ENCODE data around the gene FAM171A1. TPM values are rescaled to one million over a fixed set of nuclear protein-coding genes. Genes with fewer than 3 reads are reported as not detected.
A peak's percentile ranks its signal among the peaks of the same experiment; 100 is the strongest.
"Not testable (repeated sequence)": the region's sequence is repeated elsewhere in the genome, so short reads cannot be mapped to it uniquely, and the experiment has no call there.

FAM171A1 gene
- total RNA-seq, 2 experiments from 2014 or later = 4.8 to 5.2 TPM

DNA sequence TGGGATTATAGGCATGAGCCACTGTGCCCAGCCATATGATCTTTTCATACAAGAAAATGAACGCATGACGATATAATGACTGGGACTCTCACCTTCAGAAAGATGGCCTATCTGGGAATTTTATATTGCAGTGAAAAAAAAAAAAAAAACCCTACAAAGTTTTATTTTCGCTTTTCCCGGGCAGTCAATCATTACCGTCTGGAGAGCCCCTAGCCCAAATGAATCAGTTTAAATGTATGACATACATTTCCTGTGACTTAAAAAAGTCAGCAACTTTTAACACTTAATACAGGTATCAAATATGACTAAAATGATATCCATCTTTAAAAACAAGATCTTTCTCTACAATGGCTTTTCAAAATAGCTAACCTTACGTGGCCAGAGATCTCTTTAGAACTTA lies 154.4 kb downstream of the FAM171A1 start:
- intact Hi-C loops (cut with micrococcal nuclease) = no loop called here
- Mint-ChIP-seq H3K4me3 (no peak overlapping the region), H3K4me1 (ENCODE audit: low read depth) (peaks cover under 1% of the 10 kb centered on the region), H3K27me3 (ENCODE audit: low read depth) (no peaks in the 10 kb centered on the region), H3K36me3 (ENCODE audit: low read depth) (peaks cover 13% of the 10 kb centered on the region), H3K9me3 (no peaks in the 10 kb centered on the region), H3K27ac (no peak overlapping the region)
- no peak for DNase-seq
- CTCF ChIA-PET = no interaction called here

DNA sequence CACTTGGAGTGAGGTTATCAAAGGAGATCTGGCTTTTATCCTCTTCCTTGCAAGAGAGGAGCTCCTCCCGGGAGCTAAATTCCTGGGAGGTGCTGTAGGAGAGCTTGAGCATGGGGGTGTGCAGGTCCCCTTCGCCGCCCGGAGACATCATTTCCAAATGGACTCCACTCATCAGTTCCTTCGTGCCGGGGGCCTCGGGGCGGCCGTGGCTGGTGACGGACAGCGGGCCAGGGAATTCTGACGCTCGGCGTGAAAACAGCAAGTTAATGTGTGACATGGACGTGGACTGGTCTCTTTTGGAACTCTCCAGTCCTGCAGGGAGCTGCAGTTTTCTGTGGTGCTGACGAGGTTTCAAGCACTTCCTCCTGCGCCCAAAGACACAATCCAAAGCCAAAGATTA lies 156.9 kb downstream of the FAM171A1 start:
- H3K27ac Mint-ChIP-seq = no peak overlapping the region
- no peak overlapping the region for H3K4me3 Mint-ChIP-seq
- H3K36me3 Mint-ChIP-seq (ENCODE audit: low read depth) = peaks cover 12% of the 10 kb centered on the region
- H3K27me3 Mint-ChIP-seq (ENCODE audit: low read depth) = no peaks in the 10 kb centered on the region
- H3K9me3 Mint-ChIP-seq = no peaks in the 10 kb centered on the region
- CTCF ChIA-PET = no interaction called here
- intact Hi-C loops (cut with micrococcal nuclease) = no loop called here
- peaks cover 22% of the 10 kb centered on the region for H3K4me1 Mint-ChIP-seq (ENCODE audit: low read depth)
- no peak for DNase-seq

- no peak overlapping the region for H3K4me3 Mint-ChIP-seq
- H3K4me1 Mint-ChIP-seq (ENCODE audit: low read depth) = peaks cover 29% of the 10 kb centered on the region
- no peak overlapping the region for H3K27ac Mint-ChIP-seq
- H3K36me3 Mint-ChIP-seq (ENCODE audit: low read depth) = peaks cover 12% of the 10 kb centered on the region
- intact Hi-C loops (cut with micrococcal nuclease) = no loop called here
- no peaks in the 10 kb centered on the region for H3K27me3 Mint-ChIP-seq (ENCODE audit: low read depth)
- CTCF ChIA-PET = interaction anchor here (0.6 kb wide), 1 partner anchor 25 kb away, joined by 4 read pairs; no protein-coding TSS in a partner anchor
- no peaks in the 10 kb centered on the region for H3K9me3 Mint-ChIP-seq
- no peak for DNase-seq
Measured at GRCh38 chr10:15213461-15213861, 157.6 kb downstream of the FAM171A1 start.

DNA sequence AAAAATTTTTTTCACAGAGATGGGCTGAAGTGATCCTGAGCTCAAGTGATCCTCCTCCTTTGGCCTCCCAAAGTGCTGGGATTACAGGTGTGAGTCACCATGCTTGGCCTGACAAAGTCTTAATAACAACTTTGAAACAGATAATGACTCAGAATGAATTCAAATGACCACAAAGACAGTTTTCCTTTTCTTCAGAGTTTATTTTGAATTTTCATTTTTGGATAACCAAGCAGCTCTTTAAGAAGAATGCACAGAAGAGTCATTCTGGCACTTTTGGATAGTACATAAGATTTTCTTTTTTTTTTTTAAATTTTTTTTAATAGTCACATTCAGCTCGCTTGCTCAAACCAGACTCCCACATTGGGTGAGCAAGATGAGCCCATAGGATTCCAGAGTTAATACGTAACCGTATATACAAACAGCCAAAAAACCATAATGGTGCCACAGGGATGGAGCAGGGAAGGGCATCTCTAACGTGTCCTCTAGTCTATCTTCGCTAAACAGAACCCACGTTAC lies 159.6 kb downstream of the FAM171A1 start:
- peak; percentile 19 for DNase-seq
- no peak overlapping the region for H3K4me3 Mint-ChIP-seq
- H3K36me3 Mint-ChIP-seq (ENCODE audit: low read depth) = peaks cover 12% of the 10 kb centered on the region
- CTCF ChIA-PET = interaction anchor here (0.7 to 1.7 kb wide), 8 partner anchors 10 to 1388 kb away, joined by 3 to 6 read pairs (median 3); no protein-coding TSS in a partner anchor
- no peaks in the 10 kb centered on the region for H3K9me3 Mint-ChIP-seq
- intact Hi-C loops (cut with micrococcal nuclease) = loop anchor here (2.0 kb wide), 1 partner anchor 221 kb away; no protein-coding TSS in a partner anchor
- no peak overlapping the region for H3K27ac Mint-ChIP-seq
- no peaks in the 10 kb centered on the region for H3K27me3 Mint-ChIP-seq (ENCODE audit: low read depth)
- H3K4me1 Mint-ChIP-seq (ENCODE audit: low read depth) = peaks cover 47% of the 10 kb centered on the region

- H3K9me3 Mint-ChIP-seq = no peaks in the 10 kb centered on the region
- CTCF ChIA-PET = interaction anchor here (0.6 to 1.7 kb wide), 4 partner anchors 8 to 159 kb away, joined by 3 to 5 read pairs (median 4); no protein-coding TSS in a partner anchor
- DNase-seq = no peak
- no peak overlapping the region for H3K27ac Mint-ChIP-seq
- H3K4me3 Mint-ChIP-seq = no peak overlapping the region
- H3K4me1 Mint-ChIP-seq (ENCODE audit: low read depth) = peaks cover 53% of the 10 kb centered on the region
- no peaks in the 10 kb centered on the region for H3K27me3 Mint-ChIP-seq (ENCODE audit: low read depth)
- peaks cover 12% of the 10 kb centered on the region for H3K36me3 Mint-ChIP-seq (ENCODE audit: low read depth)
- intact Hi-C loops (cut with micrococcal nuclease) = loop anchor here (2.0 kb wide), 1 partner anchor 220 kb away; no protein-coding TSS in a partner anchor
Measured at GRCh38 chr10:15210521-15210920, 160.6 kb downstream of the FAM171A1 start.

- CTCF ChIA-PET = interaction anchor here (1.0 to 1.7 kb wide), 8 partner anchors 8 to 162 kb away, joined by 3 to 9 read pairs (median 4); partner anchors contain the start of gene FAM171A1
- Mint-ChIP-seq H3K27me3 (ENCODE audit: low read depth) (no peaks in the 10 kb centered on the region), H3K27ac (no peak overlapping the region), H3K36me3 (ENCODE audit: low read depth) (peaks cover 12% of the 10 kb centered on the region), H3K4me3 (no peak overlapping the region), H3K4me1 (ENCODE audit: low read depth) (peaks cover 53% of the 10 kb centered on the region), H3K9me3 (no peaks in the 10 kb centered on the region)
- peak; percentile 92 for DNase-seq
- intact Hi-C loops (cut with micrococcal nuclease) = loop anchor here (1.0 to 2.0 kb wide), 8 partner anchors 22 to 251 kb away; partner anchors contain the start of genes FAM171A1, MEIG1 and RPP38
Measured at GRCh38 chr10:15209827-15210509, 161.1 kb downstream of the FAM171A1 start.

- Mint-ChIP-seq H3K9me3 (no peaks in the 10 kb centered on the region), H3K27ac (peak overlapping the region; percentile 87), H3K27me3 (ENCODE audit: low read depth) (no peaks in the 10 kb centered on the region), H3K36me3 (ENCODE audit: low read depth) (peaks cover 4% of the 10 kb centered on the region), H3K4me3 (peak overlapping the region; percentile 81), H3K4me1 (ENCODE audit: low read depth) (peaks cover 56% of the 10 kb centered on the region)
- CTCF ChIA-PET = interaction anchor here (0.6 to 1.0 kb wide), 3 partner anchors 22 to 1916 kb away, joined by 3 read pairs; no protein-coding TSS in a partner anchor
- intact Hi-C loops (cut with micrococcal nuclease) = loop anchor here (1.0 kb wide), 1 partner anchor 10 kb away; no protein-coding TSS in a partner anchor
- DNase-seq = no peak
Measured at GRCh38 chr10:15208221-15208620, 162.9 kb downstream of the FAM171A1 start.

DNA sequence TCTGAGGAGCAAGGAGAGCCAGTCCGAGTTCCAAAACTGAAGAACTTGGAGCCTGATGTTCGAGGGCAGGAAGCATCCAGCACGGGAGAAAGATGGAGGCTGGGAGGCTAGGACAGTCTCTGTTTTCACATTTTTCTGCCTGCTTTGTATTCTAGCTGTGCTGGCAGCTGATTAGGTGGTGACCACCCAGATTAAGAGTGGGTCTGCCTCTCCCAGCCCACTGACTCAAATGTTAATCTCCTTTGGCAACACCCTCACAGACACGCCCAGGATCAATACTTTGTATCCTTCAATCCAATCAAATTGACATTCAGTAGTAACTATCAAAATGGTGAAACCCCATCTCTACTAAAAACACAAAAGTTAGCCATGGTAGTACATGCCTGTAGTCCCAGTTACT lies 163.7 kb downstream of the FAM171A1 start:
- H3K27me3 Mint-ChIP-seq (ENCODE audit: low read depth); H3K27ac Mint-ChIP-seq; DNase-seq; intact Hi-C loops (cut with micrococcal nuclease); H3K9me3 Mint-ChIP-seq; H3K4me3 Mint-ChIP-seq; H3K36me3 Mint-ChIP-seq (ENCODE audit: low read depth): not testable (repeated sequence)
- CTCF ChIA-PET = interaction anchor here (0.6 to 1.0 kb wide), 2 partner anchors 64 to 1917 kb away, joined by 3 read pairs; no protein-coding TSS in a partner anchor
- peaks cover 64% of the 10 kb centered on the region for H3K4me1 Mint-ChIP-seq (ENCODE audit: low read depth)

GRCh38 chr10:15202639-15203038 lies 168.4 kb downstream of the FAM171A1 start:
- DNase-seq = no peak
- CTCF ChIA-PET = interaction anchor here (0.5 to 1.5 kb wide), 3 partner anchors 8 to 34 kb away, joined by 3 read pairs; partner anchors contain the start of gene NMT2
- no peaks in the 10 kb centered on the region for H3K27me3 Mint-ChIP-seq (ENCODE audit: low read depth)
- H3K4me3 Mint-ChIP-seq = no peak overlapping the region
- peaks cover 41% of the 10 kb centered on the region for H3K4me1 Mint-ChIP-seq (ENCODE audit: low read depth)
- no peaks in the 10 kb centered on the region for H3K9me3 Mint-ChIP-seq
- intact Hi-C loops (cut with micrococcal nuclease) = no loop called here
- no peak overlapping the region for H3K27ac Mint-ChIP-seq
- H3K36me3 Mint-ChIP-seq (ENCODE audit: low read depth) = no peaks in the 10 kb centered on the region

DNA sequence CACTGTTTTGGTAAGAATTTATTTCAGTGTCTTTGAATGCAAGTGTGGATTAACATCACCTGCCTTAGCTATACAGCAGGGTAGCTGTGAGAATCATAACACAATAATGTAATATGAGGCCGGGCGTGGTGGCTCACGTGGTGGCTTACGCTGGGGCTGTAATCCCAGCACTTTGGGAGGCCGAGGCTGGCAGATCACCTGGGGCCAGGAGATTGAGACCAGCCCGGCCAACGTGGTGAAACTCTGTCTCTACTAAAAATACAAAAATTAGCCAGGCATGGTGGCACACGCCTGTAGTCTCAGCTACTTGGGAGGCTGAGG lies 168.8 kb downstream of the FAM171A1 start:
- H3K4me1 Mint-ChIP-seq (ENCODE audit: low read depth) = peaks cover 41% of the 10 kb centered on the region
- H3K27ac Mint-ChIP-seq; H3K27me3 Mint-ChIP-seq (ENCODE audit: low read depth); H3K36me3 Mint-ChIP-seq (ENCODE audit: low read depth); H3K9me3 Mint-ChIP-seq; intact Hi-C loops (cut with micrococcal nuclease); H3K4me3 Mint-ChIP-seq; DNase-seq: not testable (repeated sequence)
- CTCF ChIA-PET = interaction anchor here (1.0 to 1.5 kb wide), 4 partner anchors 9 to 34 kb away, joined by 3 to 4 read pairs (median 4); partner anchors contain the start of gene NMT2

DNA sequence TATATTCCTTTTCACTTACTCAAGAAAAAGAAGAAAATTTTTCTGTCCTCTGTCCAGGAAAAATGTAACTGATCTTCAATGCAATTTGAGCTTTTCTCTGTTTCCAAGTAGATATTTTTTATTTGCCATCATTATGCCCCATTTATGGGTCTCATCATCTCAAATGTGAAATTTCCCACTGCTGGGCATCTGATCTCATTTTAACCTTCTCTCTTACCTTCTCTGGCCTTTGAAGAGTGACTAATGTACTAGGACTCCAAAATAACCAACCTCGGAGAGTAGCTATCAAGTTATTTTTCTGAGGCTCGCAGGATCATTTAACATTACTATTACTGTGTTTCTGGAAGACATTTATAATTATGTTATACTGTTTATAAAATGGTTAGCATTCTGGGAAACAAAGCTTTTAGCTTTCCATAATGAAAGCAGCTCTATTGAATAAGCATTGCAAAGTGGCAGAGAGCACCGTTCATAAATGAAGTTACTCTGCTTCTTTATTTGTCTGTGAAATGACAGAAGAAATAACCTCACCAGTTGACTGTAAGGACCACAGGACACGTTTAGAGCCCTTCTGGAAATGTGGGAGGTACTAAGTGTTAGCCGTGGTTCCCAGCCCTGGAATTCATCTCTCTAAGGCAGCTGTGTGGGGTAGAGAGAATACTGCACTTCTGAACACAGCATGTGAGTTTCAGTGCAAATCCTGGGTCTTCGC lies 169.3 kb downstream of the FAM171A1 start:
- CTCF ChIA-PET = interaction anchor here (0.6 to 2.1 kb wide), 6 partner anchors 8 to 38 kb away, joined by 3 to 9 read pairs (median 4); partner anchors contain the start of gene NMT2
- intact Hi-C loops (cut with micrococcal nuclease) = no loop called here
- Mint-ChIP-seq H3K27me3 (ENCODE audit: low read depth) (no peaks in the 10 kb centered on the region), H3K4me1 (ENCODE audit: low read depth) (peaks cover 42% of the 10 kb centered on the region), H3K27ac (no peak overlapping the region), H3K4me3 (no peak overlapping the region), H3K36me3 (ENCODE audit: low read depth) (no peaks in the 10 kb centered on the region), H3K9me3 (no peaks in the 10 kb centered on the region)
- no peak for DNase-seq

GRCh38 chr10:15200626-15201025 lies 170.5 kb downstream of the FAM171A1 start:
- H3K27ac Mint-ChIP-seq = no peak overlapping the region
- H3K36me3 Mint-ChIP-seq (ENCODE audit: low read depth) = no peaks in the 10 kb centered on the region
- CTCF ChIA-PET = interaction anchor here (2.1 kb wide), 1 partner anchor 9 kb away, joined by 9 read pairs; no protein-coding TSS in a partner anchor
- H3K4me1 Mint-ChIP-seq (ENCODE audit: low read depth) = peaks cover 41% of the 10 kb centered on the region
- no peak for DNase-seq
- intact Hi-C loops (cut with micrococcal nuclease) = no loop called here
- H3K9me3 Mint-ChIP-seq = no peaks in the 10 kb centered on the region
- H3K4me3 Mint-ChIP-seq = no peak overlapping the region
- H3K27me3 Mint-ChIP-seq (ENCODE audit: low read depth) = no peaks in the 10 kb centered on the region
